ENCODE results near the gene DLGAP1.

Gene DLGAP1

DNA sequence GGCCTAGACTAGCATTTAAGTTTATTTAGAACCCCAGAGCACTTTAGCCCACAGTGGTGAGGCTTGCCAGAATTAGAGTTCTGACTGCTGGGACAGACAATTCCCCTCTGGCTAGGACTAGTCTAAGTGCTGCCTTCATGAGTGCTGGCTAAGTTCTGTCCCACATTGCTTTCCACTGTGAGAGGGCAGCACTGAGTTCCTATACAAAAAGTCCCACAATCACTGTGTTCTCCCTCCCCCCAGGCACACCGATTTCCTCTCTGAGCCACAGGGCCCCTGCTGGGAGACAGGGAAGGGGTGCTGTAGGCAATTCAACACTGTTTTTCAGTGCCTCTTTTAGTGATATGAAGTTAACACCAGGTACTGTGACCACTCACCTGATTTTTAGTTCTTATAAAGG, 310.9 kb downstream of the DLGAP1 start:
- DNase-seq = no peak

DNA sequence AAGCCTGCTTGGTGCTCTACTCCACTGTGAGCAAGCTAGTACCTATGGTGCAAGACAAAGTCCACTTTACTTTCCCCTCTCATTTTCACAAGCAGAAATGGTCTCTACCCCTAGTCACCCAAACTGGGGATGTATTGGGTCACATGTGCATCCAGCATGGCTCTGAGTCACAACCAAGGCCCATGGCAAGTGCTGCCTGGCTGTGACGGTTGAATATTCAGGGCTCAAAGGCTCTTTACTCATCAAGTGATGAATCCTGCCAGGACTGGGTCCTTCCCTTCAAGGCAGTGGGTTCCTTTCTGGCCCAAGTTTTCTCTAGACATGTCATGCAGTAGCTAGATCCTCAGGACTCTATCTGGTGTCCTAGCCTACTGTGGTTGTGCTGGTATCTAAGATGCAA, 311.5 kb downstream of the DLGAP1 start:
- no peak for DNase-seq

DNA sequence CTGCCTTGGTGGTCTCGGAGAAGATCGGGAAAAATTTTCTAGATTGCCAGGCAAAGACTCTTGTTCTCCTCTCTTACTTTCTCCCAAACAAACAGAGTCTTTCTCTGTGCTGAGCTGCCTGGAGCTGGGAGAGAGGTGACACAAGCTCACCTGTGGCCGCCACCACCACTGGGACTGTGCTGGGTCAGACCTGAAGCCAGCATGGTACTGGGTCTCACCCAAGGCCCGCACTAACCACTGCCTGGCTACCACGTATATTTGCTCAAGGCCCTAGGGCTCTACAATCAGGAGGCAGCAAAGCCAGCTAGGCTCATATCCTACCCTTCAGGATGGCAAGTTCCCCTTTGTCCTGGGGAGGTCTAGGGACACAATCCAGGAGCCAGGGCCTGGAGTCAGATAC, 312.2 kb downstream of the DLGAP1 start:
- DNase-seq = no peak

DNA sequence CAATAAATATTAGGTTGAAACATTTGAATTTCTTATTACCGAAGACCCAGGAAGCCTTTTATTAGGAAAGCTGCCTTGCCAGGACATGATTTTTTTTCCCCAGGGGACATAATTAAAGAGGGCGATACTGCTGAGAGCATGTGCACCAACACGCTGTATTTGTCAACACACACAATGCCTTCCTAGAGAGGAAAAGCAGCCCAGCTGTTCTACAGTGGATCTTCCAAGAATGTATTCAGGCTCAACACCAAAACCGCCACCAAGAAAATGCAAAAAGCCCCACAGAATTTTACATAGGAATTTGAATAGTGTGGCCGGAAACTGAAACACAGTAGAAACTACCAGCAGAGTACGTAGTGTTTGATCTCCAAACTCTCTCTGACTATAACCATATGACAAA, 320.4 kb downstream of the DLGAP1 start:
- DNase-seq = no peak

DNA sequence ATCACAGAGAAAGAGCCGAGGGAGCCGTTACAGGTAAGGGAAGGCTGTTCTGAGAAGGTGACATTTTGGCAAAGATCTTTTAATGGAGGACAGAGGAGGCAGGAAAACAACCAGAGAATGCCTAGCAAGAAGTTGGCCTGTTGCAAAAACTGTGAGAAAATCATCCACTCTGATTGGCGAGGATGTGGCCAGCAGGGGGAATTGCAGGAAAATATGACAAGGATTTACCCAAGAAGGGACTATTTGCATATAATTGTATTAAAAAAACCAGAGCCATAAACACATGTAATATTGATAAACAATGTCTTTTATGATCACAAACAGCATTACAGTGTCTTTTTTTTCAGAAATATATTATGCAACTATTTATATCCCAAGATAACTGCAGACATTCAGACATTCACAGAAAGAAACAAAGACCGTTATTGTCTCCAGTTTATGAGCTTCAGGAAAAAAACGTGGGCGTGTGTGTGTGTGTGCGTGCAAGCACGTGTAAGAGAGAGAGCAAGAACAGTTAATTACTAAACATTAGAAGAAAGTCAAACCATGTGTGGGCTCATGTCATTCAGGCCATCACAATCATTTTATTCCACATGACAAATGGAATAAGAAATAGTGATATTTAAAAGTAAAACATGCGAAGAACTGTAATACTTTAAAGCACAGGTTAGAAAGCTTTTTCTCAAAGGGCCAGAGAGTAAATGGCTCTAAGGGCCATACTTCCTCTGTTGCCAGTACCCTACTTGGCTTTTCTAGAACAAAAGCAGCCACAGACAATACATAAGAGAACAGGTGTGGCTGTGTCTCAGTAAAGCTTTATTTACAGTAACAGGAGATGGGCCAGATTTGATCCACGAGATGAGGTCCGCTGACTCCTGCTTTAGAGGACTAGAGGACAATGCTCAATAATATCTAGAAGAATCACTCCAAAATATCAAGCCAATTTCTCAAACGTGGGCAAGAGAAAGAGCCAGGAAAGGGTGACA, 324.1 kb downstream of the DLGAP1 start:
- peak; percentile 24 for DNase-seq

DNA sequence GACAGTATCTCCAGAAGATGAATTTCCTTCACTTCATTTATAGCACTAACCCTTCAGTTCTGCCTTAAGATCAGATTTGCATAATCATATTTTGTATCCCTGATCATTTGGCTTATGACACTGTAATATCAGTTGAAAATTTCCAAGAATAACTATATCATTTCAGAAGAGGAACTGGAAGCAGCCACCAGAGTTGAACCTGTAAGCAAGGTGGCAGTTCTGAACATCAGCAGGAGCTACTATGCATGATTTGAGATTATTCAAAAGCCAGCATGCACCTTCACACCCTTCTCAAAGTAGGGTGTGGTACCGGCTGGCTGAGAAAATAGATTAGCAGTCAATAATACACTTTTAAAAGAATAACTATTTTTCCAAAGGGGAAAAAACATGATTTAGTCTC, 328.2 kb downstream of the DLGAP1 start:
- DNase-seq = no peak

DNA sequence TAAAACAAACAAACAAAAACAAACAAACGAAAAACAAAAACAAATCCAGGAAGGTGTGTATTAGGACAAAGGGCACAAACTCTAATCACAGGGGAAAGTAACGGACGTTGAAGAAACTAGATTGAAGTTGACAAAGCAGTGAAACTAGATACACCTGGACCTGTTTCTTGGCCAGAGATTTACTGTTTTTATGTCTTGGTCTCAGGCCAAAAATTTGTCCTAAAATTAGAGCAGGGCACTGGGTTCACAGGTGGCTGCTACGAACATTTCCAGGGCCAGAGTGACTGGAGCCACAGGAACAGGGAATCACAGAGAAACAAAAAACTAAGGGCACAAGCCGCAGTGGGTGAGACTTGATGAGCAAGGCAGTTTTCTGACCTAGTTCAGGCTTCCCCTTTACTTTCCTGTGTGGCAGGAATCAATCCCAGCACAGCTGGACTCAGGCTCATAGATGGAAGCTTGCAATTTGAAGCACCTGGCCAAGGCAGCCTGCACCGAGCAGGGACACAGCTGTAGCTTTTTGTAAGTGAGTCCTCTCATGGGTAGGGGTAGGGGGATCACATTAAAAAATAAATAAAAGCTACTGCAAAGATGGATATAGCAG, 329.4 kb downstream of the DLGAP1 start:
- no peak for DNase-seq

DNA sequence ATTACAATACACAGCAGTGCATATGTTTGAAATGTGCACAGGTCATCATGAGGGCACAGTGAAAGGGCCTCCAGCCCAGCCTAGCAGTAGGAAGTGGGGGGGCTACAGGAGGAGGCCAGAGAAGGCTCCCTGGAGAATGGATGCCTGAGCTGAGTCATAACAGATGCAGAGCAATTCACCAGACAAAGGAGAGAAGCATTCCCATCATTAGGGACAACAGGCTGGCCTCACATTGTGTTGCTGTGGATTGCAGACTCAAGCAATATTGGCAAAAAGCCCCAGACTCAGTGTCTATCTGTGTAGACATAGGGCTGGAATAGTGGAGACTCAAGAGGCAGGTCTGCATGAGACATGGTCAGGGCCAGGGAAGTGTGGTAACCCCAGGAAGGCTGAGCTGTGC, 329.9 kb downstream of the DLGAP1 start:
- no peak for DNase-seq

DNA sequence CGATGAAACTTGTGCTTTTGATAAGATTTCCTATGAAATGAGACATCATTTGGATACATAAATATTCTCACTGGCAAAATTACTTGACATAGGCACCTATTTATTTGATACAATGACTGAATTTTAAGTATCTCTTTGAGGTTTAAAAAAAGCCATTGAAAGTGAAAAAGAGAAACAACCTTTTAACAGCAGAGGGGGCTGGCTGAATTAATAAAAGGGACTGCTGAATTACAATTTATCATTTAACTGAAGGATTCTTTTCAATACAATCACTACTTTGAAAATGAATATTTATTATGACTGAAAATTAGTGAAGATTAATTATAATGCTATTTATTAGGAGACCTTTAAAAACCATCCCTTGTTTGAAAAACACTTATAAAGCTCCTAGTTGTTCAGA, 335.3 kb downstream of the DLGAP1 start:
- DNase-seq = no peak

DNA sequence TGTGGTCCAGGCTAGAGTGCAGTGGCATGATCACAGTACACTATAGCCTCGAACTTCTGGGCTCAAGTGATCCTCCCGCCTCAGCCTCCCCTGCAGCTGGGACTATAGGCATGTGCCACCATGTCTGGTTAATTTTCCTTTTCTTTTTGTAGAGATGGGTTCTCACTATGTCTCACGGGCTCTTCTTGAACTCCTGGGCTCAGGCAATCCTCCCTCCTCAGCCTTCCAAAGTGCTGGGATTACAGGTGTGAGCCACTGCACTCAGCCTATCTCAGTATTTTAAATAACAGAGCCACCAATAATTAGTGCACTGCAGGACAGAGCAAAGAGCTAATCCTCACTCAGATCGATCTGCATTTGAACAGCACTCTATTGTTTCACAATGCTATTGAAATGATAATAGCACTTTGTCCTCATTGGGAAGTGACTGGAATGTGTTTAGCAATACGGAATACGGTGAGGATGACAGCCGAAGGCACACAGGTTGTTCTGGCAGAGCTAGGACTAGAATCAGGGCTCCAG, 335.9 kb downstream of the DLGAP1 start:
- no peak for DNase-seq

DNA sequence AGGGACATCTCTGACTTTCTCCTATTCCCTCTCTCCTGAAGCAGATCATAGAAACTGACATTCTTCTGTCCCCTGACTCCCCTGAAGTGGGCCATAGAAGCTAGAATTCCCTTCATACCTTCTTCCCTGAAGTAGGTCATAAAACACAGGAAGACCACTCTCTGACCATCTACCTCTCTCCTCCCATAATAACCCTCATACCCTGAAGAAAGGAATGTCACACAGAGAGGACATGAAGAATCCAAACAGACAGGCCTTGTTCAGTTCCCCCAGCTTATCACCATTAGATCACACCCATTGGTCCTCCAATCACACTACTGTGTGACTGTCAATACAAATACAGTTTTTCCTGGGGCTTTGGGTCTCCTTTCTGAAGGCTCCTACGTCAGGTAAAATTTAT, 347.1 kb downstream of the DLGAP1 start:
- DNase-seq = no peak

DNA sequence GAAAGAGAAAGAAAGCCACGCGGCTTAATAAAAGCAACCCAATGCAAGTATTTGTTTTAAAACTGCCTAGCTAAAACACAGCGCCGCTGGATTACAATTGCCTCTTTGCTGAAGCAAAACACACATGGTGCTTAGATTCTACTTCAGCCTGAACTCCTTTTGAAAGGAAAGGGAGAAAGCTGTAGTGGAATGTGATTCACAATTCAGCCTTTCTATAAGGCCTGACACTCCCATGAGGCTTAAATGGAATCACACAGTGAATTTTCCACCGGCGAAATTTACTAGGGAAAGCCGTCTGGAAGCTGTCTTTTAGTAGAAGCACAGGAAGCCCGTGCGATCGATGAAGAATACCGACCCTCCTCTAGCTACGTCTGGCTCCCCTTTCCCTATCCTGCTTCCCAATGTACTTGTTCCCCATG, 348.0 kb downstream of the DLGAP1 start:
- no peak for DNase-seq

DNA sequence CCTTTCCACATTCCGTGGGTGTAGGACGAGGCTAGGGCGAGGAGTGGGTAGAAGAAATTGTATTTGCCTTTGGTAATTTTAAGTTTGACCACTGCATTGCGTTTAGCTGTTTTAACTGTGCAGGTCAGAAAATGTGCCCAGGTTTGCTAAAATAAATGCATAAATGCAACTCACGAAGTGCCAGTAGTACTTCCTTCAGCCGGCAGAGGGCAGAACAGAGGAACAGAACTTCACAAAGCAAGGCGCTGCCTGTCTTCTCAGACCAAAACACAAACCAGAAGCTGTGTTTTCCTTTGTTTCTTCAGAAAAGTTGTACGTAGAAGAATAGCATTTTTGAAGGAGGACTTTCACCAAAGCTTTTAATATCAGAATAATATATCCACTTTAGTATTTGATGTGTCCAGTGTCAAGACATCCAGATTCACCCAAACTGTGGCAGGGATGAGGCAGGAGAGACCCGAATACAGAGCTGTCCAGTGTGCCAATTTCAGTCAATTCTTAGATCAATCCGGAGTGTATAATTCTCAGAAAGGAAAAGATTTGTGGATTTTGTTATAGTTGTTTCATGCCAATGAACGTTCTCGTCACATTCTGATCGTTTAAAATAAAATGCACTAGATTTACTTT, 348.6 kb downstream of the DLGAP1 start:
- DNase-seq = peak; percentile 44

DNA sequence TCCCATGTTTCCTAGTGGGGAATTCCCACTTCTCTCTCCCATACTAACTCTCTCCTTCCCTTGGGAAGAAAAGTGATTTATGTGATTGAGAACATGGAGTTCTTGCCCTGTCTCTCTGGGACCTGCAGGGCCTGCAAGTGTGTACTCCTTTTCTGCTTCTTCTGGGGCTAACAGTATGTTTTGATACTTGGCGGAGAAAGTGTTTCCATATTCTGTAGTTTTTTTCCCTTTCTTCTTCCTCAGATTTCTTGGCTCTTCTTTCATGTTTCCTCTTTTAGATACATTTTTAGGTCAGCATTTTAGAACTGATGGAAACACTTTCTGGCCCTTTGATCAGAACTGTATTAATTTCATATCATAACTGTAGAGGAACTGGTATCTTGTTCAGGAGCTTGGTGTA, 352.2 kb downstream of the DLGAP1 start:
- DNase-seq = no peak

DNA sequence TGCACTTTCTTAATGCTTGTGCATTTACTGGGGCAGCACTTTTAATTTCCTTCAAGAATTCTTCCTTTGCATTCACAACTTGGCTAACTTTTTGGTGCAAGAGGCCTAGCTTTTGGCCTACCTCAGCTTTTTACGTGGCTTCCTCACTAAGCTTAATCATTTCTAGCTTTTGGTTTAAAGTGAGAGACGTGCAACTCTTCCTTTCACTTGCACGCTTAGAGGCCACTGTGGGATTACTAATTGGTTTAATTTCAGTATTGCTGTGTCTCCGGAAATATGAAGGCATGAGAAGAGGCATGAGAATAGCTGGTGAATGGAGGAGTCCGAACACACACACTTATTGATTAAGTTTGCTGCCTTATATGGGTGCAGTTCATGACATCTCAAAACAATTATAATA, 354.1 kb downstream of the DLGAP1 start:
- DNase-seq = no peak

DNA sequence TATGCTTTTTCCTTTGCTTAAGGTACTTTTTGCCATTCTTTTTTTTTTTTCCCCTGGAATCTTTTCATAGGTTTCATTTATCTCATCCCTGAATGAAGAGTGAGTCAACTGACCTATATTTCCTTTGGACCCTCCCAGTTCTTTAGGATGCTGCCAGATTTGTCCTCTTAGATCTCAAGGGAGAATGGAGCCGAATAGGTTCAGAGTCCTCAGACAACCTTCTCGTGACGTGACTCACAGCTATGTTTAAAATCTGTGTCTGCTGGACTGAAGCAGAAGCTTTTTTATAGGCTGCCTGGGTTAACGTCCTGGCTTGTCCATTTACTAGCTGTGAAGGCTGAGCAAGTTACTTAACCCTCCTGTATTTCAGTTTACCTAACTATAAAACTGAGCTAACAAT, 358.6 kb downstream of the DLGAP1 start:
- no peak for DNase-seq

DNA sequence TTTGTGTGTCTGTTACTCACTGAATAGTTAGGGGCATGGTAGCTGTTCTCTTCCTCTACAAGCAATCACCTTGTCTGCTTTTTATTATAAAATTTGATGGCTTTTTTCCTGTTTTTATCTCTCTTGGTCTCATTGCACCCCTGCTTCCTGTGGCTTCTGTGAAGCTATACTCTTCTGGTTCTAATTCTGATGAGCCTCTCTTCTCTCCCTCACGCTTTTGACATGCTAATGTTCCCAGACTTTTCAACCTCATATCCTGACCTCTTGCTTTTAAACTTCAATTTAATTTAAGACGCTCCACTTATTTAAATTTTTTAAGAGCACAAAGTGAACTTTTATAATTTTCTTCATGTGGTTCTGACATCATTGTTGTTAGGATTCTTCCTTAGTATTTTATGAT, 361.4 kb downstream of the DLGAP1 start:
- no peak for DNase-seq

DNA sequence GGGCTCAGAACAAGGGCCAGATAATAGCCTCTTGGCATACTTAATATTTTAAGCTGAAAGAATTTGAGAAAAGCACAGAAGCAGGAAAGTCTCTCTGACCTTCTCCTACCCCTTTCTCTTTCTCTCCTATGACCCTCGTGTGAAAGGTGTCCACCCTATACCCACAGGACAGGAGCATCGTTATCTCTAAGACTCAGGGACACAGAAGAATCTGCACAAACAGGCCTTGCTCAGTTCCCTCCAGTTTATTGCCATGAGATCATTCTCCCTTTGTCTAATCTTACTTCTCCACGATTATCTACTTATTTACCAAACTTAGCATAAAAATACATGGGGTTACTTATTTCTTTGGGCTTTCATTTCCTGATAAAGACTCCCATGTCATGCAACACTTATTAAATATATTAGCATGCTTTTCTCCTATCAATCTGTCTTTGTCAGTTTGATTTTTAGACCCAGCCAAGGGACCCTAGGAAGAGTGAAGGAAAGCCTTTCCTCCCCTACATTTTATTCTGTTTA, 370.7 kb downstream of the DLGAP1 start:
- DNase-seq = no peak

DNA sequence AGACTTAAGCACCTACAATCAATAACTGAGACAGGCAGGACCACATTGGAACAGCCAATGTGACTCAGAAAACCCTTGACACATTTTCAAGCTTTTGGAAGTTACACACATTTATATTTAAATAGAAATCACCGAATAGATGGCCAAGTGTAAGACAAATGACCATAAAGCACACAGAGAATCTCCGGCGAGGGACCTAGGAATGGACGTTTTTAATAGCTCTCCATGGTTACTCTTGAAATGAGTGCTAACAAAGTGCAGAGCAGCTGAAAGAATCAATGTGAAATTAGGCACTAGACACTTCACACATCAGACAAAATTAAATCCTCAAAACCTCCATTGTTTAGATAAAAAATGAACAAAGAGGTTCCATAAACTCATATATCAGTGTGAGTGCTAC, 376.9 kb downstream of the DLGAP1 start:
- DNase-seq = no peak

DNA sequence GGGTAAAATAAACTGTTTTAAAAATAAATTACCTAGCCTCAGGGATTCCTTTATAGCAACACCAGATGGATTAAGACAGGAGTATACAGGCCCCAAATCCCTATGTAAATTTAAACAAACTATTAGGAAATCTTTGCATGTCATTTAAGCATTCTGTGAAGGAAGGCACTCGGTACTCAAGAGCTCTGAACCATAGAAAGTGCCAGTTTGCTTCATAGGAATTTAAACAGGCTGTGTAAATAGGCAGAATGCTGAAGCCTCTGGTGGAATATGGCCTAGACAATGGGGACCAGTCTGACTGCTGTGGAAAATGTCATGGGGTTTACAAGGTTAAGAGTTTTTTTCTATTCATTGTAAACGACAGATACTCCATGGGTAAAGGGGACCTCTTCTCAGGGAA, 377.4 kb downstream of the DLGAP1 start:
- no peak for DNase-seq

DNA sequence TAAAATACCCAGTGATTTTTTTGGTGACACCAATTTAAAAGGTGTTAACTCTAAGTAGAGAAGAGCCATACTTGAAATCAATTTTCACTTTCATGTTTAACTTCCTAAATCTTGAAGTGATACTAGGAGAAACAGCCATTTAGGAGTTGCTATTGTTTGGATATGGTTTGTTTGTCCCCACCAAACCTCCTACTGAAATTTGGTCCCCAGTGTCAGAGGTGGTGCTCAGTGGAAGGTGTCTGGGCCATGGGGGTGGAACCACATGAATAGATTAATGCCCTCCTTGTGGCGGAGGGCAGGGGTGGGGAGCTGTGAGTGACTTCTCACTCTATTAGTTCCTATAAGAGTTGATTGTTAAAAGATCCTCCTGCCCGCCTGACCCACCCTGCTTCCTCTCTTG, 377.9 kb downstream of the DLGAP1 start:
- DNase-seq = no peak

DNA sequence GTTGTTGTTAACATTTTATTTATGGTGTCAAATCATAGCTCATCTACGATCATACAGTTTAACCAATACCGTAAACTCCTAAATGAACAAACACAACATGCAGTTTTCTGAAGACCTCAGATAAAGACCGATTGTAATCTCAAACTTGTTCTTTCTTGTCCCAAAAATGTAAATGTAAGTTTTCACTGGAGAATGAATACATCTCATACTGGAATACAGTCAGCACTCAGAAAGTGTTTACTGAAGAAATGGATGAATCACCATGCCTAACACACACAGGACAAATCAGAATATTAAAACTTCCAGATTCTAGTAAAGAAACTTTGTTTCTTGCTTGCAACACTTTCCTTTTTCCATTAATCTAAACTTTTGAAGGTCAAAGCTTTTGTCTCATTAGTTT, 380.5 kb downstream of the DLGAP1 start:
- no peak for DNase-seq

DNA sequence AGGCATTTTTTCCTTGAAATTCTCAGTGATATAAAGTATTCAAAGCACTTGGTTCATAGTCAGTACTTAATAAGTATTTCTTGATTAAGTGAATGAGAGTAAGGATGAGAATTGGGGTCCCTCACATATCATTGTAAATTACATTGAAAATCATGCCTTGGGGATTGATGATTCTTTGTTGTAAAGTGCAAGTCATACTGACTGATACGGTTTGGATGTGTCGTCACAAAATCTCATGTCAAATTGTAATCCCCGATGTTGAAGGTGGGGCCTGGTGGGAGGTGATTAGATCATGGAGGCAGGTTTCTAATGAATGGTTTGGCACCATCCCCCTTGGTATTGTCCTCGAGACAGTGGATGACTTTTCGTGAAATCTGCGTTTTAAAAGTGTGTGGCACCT, 385.9 kb downstream of the DLGAP1 start:
- DNase-seq = no peak

Measured in NCI-H510A treated with DMSO at 0.1 percent for 48 hours (cell line).